H1 (cell line): ENCODE measurements around the gene CRNKL1.

Source experiments
- CEBPB ChIP-seq: IDR thresholded peaks from 2 replicates; pipeline ENCODE4 v1.6.1; 2012; ENCODE audit warnings: low read depth, low read length
- JUND ChIP-seq: IDR thresholded peaks from 2 replicates; pipeline ENCODE4 v1.6.1; 2011; ENCODE audit warnings: mild to moderate bottlenecking, improper control_type of control experiment, low read length
- POLR2A ChIP-seq, 2 experiments: IDR thresholded peaks; 1 replicate in 1 of 2; 2 replicates in 1 of 2; pipeline ENCODE4 v1.6.1; 2011; ENCODE audit warnings: low read depth in 2 of 2, low read length in 2 of 2, mild to moderate bottlenecking in 2 of 2; ENCODE audit errors: control extremely low read depth in 1 of 2

- TF ChIP-seq POLR2A (IDR thresholded peaks at IDR 0.05; ENCODE audit: control extremely low read depth in 1 of 2, low read depth in 2 of 2, low read length in 2 of 2): peak in 1 of 2 experiments; percentile 36; a peak in 1 of 3 replicates
- TF ChIP-seq CEBPB: no peak
- peak; percentile 26; the same call in 1 of the 2 replicates for TF ChIP-seq JUND
Observed at GRCh38 chr20:20017001-20017843, 35.0 kb downstream of the CRNKL1 start, which contains the start of gene NAA20.
